PC-3 (cell line): ENCODE measurements around the gene EXD3. TPM values are rescaled to one million over a fixed set of nuclear protein-coding genes. Genes with fewer than 3 reads are reported as not detected.

ENCODE experiments used
- ATAC-seq: fragments of 200-7000 bp; cut with Tn5 transposase; 2 replicates; pipeline ENCODE4 v1.9.1; 2020; ENCODE audit warnings: mild to moderate bottlenecking, moderate library complexity
- BruUV-seq: library from RNA; stranded (reverse); fragments of 400-500 nt; replicated peaks from 2 replicates; lab custom pipeline; 2021; lab: Mats Ljungman, UMichigan
- CTCF ChIA-PET: fragments of 300-600 bp; sonication (Branson Sonifier 250); formaldehyde crosslinking; loops from one replicate; lab custom pipeline; 2022; ENCODE audit warnings: antibody characterized with exemption; lab: Charles Lee
- POLR2A ChIA-PET: fragments of 300-600 bp; sonication (Branson Sonifier 250); formaldehyde crosslinking; loops from one replicate; lab custom pipeline; 2022; ENCODE audit warnings: antibody characterized with exemption; ENCODE audit not compliant: unreplicated experiment; lab: Charles Lee
- DNase-seq: peaks from one replicate; pipeline ENCODE4 v3.0.0-alpha.2; 2015
- H2AFZ ChIP-seq: fragments of 300-600 bp; sonication (generic); 2 replicates; pipeline ENCODE4 v1.6.0; 2016; ENCODE audit warnings: antibody characterized with exemption, low read length
- H3F3A ChIP-seq: fragments of 300-600 bp; sonication (generic); one replicate; pipeline ENCODE4 v1.6.0; 2017; ENCODE audit warnings: antibody characterized with exemption, low read length, control low read depth, mild to moderate bottlenecking; ENCODE audit not compliant: unreplicated experiment
- H3K27ac ChIP-seq: fragments of 300-600 bp; sonication (generic); 2 replicates; pipeline ENCODE4 v1.5.1; 2016; ENCODE audit warnings: mild to moderate bottlenecking, low read length
- H3K27me3 ChIP-seq: fragments of 300-600 bp; sonication (generic); 2 replicates; pipeline ENCODE4 v1.6.1; 2016; ENCODE audit warnings: low read length, mixed read lengths
- H3K36me3 ChIP-seq: fragments of 300-600 bp; sonication (generic); 2 replicates; pipeline ENCODE4 v1.6.1; 2016; ENCODE audit warnings: low read depth, mixed run types, low read length, mixed read lengths
- H3K4me1 ChIP-seq: fragments of 300-600 bp; sonication (generic); 2 replicates; pipeline ENCODE4 v1.5.1; 2016; ENCODE audit warnings: low read length; ENCODE audit not compliant: insufficient read depth
- H3K4me2 ChIP-seq: fragments of 300-600 bp; sonication (generic); 2 replicates; pipeline ENCODE4 v1.6.0; 2016; ENCODE audit warnings: low read length
- H3K4me3 ChIP-seq: fragments of 300-600 bp; sonication (generic); 2 replicates; pipeline ENCODE4 v1.5.1; 2016; ENCODE audit warnings: mild to moderate bottlenecking, low read length, mixed read lengths
- H3K79me2 ChIP-seq: fragments of 300-600 bp; sonication (generic); 2 replicates; pipeline ENCODE4 v1.6.1; 2017; ENCODE audit warnings: low read length, mixed read lengths
- H3K9ac ChIP-seq: fragments of 300-600 bp; sonication (generic); 2 replicates; pipeline ENCODE4 v1.6.0; 2016; ENCODE audit warnings: mild to moderate bottlenecking, low read length
- H3K9me2 ChIP-seq: fragments of 300-600 bp; sonication (generic); replicated peaks from 2 replicates; pipeline ENCODE4 v1.6.1; 2016; ENCODE audit warnings: mixed run types, low read length, mixed read lengths
- H3K9me3 ChIP-seq: fragments of 300-600 bp; sonication (generic); 2 replicates; pipeline ENCODE4 v1.6.1; 2016; ENCODE audit warnings: low read length, mixed read lengths
- H4K20me1 ChIP-seq: fragments of 300-600 bp; sonication (generic); 2 replicates; pipeline ENCODE4 v1.6.1; 2016; ENCODE audit warnings: low read length, mixed read lengths
- CTCF ChIP-seq: fragments of 300-600 bp; sonication (generic); conservative IDR thresholded peaks from 2 replicates; pipeline ENCODE4 v1.5.1; 2017; ENCODE audit warnings: antibody characterized with exemption, low read depth, mild to moderate bottlenecking, low read length
- EZH2 ChIP-seq: fragments of 300-600 bp; sonication (generic); IDR thresholded peaks from one replicate; pipeline ENCODE4 v1.6.1; 2017; ENCODE audit warnings: antibody characterized with exemption, mild to moderate bottlenecking, low read length; ENCODE audit not compliant: unreplicated experiment
- EZH2phosphoT487 ChIP-seq: fragments of 300-600 bp; sonication (generic); IDR thresholded peaks from 2 replicates; pipeline ENCODE4 v1.6.1; 2018; ENCODE audit warnings: mild to moderate bottlenecking, antibody characterized with exemption, low read length, borderline replicate concordance
- intact Hi-C: fragments of 100-400 bp; cut with micrococcal nuclease; formaldehyde crosslinking; loops from 2 replicates; pipeline ENCODE4 v1.9.0; 2023
- total RNA-seq: library from RNA; depleted of rRNA; stranded (reverse); fragments of >200 nt; gene quantifications from 2 replicates; pipeline ENCODE4 v1.2.3, GENCODE V29; 2014

EXD3 gene
- total RNA-seq, 1 experiment from 2014 or later = 1.9 TPM

- no peak overlapping the region for H3K4me2 ChIP-seq
- H2AFZ ChIP-seq = no peak overlapping the region
- intact Hi-C loops = no loop called here
- CTCF ChIA-PET = no interaction called here
- no peaks in the 10 kb centered on the region for H3K9me2 ChIP-seq
- H3F3A ChIP-seq = no peaks in the 10 kb centered on the region
- no TSS peak for BruUV-seq
- H3K27ac ChIP-seq = no peak overlapping the region
- H3K4me1 ChIP-seq = no peaks in the 10 kb centered on the region
- no peak for TF ChIP-seq CTCF
- no peak for TF ChIP-seq EZH2phosphoT487
- TF ChIP-seq EZH2 = no peak
- H3K79me2 ChIP-seq = no peaks in the 10 kb centered on the region
- H4K20me1 ChIP-seq = no peaks in the 10 kb centered on the region
- H3K9me3 ChIP-seq = no peaks in the 10 kb centered on the region
- no peak overlapping the region for H3K4me3 ChIP-seq
- H3K9ac ChIP-seq = no peak overlapping the region
- ATAC-seq (no peak), DNase-seq (no peak)
- H3K27me3 ChIP-seq = no peaks in the 10 kb centered on the region
- H3K36me3 ChIP-seq = no peaks in the 10 kb centered on the region
- POLR2A ChIA-PET = no interaction called here
These were observed 74.0 kb downstream of the EXD3 start for GRCh38 chr9:137348769-137349470.

- H3K27me3 ChIP-seq = no peaks in the 10 kb centered on the region
- H3K27ac ChIP-seq = no peak overlapping the region
- H3K79me2 ChIP-seq = no peaks in the 10 kb centered on the region
- CTCF ChIA-PET = no interaction called here
- intact Hi-C loops = no loop called here
- POLR2A ChIA-PET = no interaction called here
- H3K4me3 ChIP-seq = no peak overlapping the region
- H3K9ac ChIP-seq = no peak overlapping the region
- no peaks in the 10 kb centered on the region for H4K20me1 ChIP-seq
- no peaks in the 10 kb centered on the region for H3K4me1 ChIP-seq
- no peaks in the 10 kb centered on the region for H3K9me3 ChIP-seq
- no TSS peak for BruUV-seq
- no peak overlapping the region for H2AFZ ChIP-seq
- ATAC-seq (no peak), DNase-seq (no peak)
- TF ChIP-seq EZH2phosphoT487 (no peak), CTCF (no peak), EZH2 (no peak)
- no peaks in the 10 kb centered on the region for H3K36me3 ChIP-seq
- no peaks in the 10 kb centered on the region for H3F3A ChIP-seq
- no peaks in the 10 kb centered on the region for H3K9me2 ChIP-seq
- H3K4me2 ChIP-seq = no peak overlapping the region
These were observed 75.0 kb downstream of the EXD3 start for GRCh38 chr9:137347928-137348327.

GRCh38 chr9:137342482-137342881, 80.5 kb downstream of the EXD3 start:
- Histone ChIP-seq H2AFZ (no peak overlapping the region), H3K9me3 (no peaks in the 10 kb centered on the region), H3K4me3 (no peak overlapping the region), H3K27me3 (no peaks in the 10 kb centered on the region), H3K9ac (no peak overlapping the region), H3K36me3 (no peaks in the 10 kb centered on the region), H3K27ac (no peak overlapping the region), H4K20me1 (no peaks in the 10 kb centered on the region), H3K79me2 (no peaks in the 10 kb centered on the region), H3F3A (no peaks in the 10 kb centered on the region), H3K4me2 (no peak overlapping the region), H3K4me1 (no peaks in the 10 kb centered on the region), H3K9me2 (no peaks in the 10 kb centered on the region)
- no peak for ATAC-seq
- no TSS peak for BruUV-seq
- TF ChIP-seq EZH2 = no peak
- no peak for TF ChIP-seq CTCF
- no peak for TF ChIP-seq EZH2phosphoT487
- intact Hi-C loops = no loop called here
- CTCF ChIA-PET = no interaction called here
- POLR2A ChIA-PET = no interaction called here
- no peak for DNase-seq
